Brain pericyte (primary cell): ENCODE data around the gene RDX.
"Not testable (repeated sequence)": the region's sequence is repeated elsewhere in the genome, so short reads cannot be mapped to it uniquely, and the experiment has no call there.

ENCODE experiments used
- DNase-seq: peaks from one replicate; pipeline ENCODE4 v3.0.0-alpha.2; 2012; ENCODE audit warnings: low read depth, low spot score

Gene RDX

GRCh38 chr11:110305169-110306018, 9.0 kb upstream of the RDX start:
- DNase-seq, result no peak

- DNase-seq, result no peak
These were observed 7.0 kb upstream of the RDX start for GRCh38 chr11:110303414-110303826.

- DNase-seq, result no peak
These were observed 5.2 kb upstream of the RDX start for GRCh38 chr11:110301577-110301976.

- DNase-seq, result no peak
These were observed 4.6 kb upstream of the RDX start for GRCh38 chr11:110301032-110301431.

GRCh38 chr11:110299006-110299785, 2.8 kb upstream of the RDX start:
- DNase-seq, result no peak

- DNase-seq, result no peak
These were observed 1.9 kb upstream of the RDX start for GRCh38 chr11:110298301-110298765.

GRCh38 chr11:110297726-110298300, 1.4 kb upstream of the RDX start:
- DNase-seq, result no peak

- no peak for DNase-seq
These were observed 787 bp upstream of the RDX start for GRCh38 chr11:110297076-110297725.

- DNase-seq, result no peak
These were observed 736 bp downstream of the RDX start for GRCh38 chr11:110295531-110296225.

GRCh38 chr11:110295086-110295485, 1.3 kb downstream of the RDX start:
- DNase-seq, result no peak

- no peak for DNase-seq
These were observed 1.9 kb downstream of the RDX start for GRCh38 chr11:110294509-110294908.

GRCh38 chr11:110293389-110293788, 3.0 kb downstream of the RDX start:
- DNase-seq, result no peak

- not testable (repeated sequence) for DNase-seq
These were observed 4.3 kb downstream of the RDX start for GRCh38 chr11:110292146-110292545.

- DNase-seq, result no peak
These were observed 5.7 kb downstream of the RDX start for GRCh38 chr11:110290591-110291334.

- DNase-seq, result no peak
These were observed 6.9 kb downstream of the RDX start for GRCh38 chr11:110289472-110289871.

- DNase-seq, result no peak
These were observed 8.9 kb downstream of the RDX start for GRCh38 chr11:110287537-110287936.

GRCh38 chr11:110286298-110287040, 9.9 kb downstream of the RDX start:
- DNase-seq, result no peak

GRCh38 chr11:110283862-110284261, 12.6 kb downstream of the RDX start:
- no peak for DNase-seq

- DNase-seq, result not testable (repeated sequence)
These were observed 15.8 kb downstream of the RDX start for GRCh38 chr11:110280595-110280994.

- no peak for DNase-seq
These were observed 16.5 kb downstream of the RDX start for GRCh38 chr11:110279881-110280280.
